OCI-LY1 (cell line): ENCODE measurements around the gene AAK1.

Experiments
- CTCF ChIP-seq: fragments of 200-600 bp; sonication (generic), shearing (Covaris generic); IDR thresholded peaks from 2 replicates; pipeline ENCODE4 v1.5.1; 2017; ENCODE audit warnings: mild to moderate bottlenecking, antibody characterized with exemption, low read length, moderate library complexity, mixed read lengths
- EZH2 ChIP-seq: fragments of 200-600 bp; sonication (generic), shearing (Covaris generic); IDR thresholded peaks from 2 replicates; pipeline ENCODE4 v1.8.0; 2017; ENCODE audit warnings: borderline replicate concordance, mixed run types, mild to moderate bottlenecking, antibody characterized with exemption, low read length, moderate library complexity, mixed read lengths

GRCh38 chr2:69578198-69578540 lies 65.4 kb downstream of the AAK1 start:
- no peak for TF ChIP-seq CTCF
- no peak for TF ChIP-seq EZH2
